22Rv1 (cell line): ENCODE results near the gene ANXA4.

Experiments
- ZFX ChIP-seq: fragments of 450-650 bp; IDR thresholded peaks from 2 replicates; pipeline ENCODE4 v1.6.1; 2017; ENCODE audit warnings: antibody characterized with exemption, borderline replicate concordance
- TF ChIP-seq, protein P1 (sequence below): fragments of 450-650 bp; IDR thresholded peaks from 2 replicates; pipeline ENCODE4 v1.5.1; 2017; ENCODE audit warnings: mild to moderate bottlenecking

DNA sequence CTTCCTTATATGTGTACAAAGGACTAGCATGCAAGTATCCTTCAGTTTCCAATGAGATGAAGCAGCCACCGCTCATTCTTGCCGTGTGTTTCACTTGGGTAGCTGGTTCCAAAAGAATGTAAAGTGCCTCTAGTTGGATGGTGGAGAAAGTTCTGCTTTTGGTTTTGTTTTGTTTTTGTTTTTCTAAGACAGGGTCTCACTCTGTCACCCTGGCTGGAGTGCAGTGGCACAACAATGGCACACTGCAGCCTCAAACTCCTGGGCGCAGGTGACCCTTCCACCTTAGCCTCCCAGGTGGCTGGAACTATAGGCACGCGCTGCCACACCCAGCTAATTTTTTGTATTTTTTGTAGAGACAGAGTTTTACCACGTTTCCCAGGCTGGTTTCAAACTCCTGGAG lies 8.3 kb downstream of the ANXA4 start:
- TF ChIP-seq, protein P1, sequence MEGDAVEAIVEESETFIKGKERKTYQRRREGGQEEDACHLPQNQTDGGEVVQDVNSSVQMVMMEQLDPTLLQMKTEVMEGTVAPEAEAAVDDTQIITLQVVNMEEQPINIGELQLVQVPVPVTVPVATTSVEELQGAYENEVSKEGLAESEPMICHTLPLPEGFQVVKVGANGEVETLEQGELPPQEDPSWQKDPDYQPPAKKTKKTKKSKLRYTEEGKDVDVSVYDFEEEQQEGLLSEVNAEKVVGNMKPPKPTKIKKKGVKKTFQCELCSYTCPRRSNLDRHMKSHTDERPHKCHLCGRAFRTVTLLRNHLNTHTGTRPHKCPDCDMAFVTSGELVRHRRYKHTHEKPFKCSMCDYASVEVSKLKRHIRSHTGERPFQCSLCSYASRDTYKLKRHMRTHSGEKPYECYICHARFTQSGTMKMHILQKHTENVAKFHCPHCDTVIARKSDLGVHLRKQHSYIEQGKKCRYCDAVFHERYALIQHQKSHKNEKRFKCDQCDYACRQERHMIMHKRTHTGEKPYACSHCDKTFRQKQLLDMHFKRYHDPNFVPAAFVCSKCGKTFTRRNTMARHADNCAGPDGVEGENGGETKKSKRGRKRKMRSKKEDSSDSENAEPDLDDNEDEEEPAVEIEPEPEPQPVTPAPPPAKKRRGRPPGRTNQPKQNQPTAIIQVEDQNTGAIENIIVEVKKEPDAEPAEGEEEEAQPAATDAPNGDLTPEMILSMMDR = no peak
- no peak for TF ChIP-seq ZFX
